Measurements from ENCODE around the gene BABAM2. TPM values are rescaled to one million over a fixed set of nuclear protein-coding genes. Genes with fewer than 3 reads are reported as not detected.

BABAM2 gene
- polyA plus RNA-seq, 3 donors = 11.1 to 23.9 (median 20.6) TPM

GRCh38 chr2:28352104-28352503 is 461.6 kb downstream of the BABAM2 start:
- H3K27ac ChIP-seq (ENCODE audit: low read depth, low read length) = no peak overlapping the region
- WGBS, 3 donors = 81 to 85% (median 83%) methylated on average over 5 of the region's 5 CpGs

GRCh38 chr2:28352610-28353195 is 462.2 kb downstream of the BABAM2 start:
- no peak overlapping the region for H3K27ac ChIP-seq (ENCODE audit: low read depth, low read length)
- 82 to 90% (median 85%) methylated on average over 16 of the region's 16 CpGs for WGBS, 3 donors

- 94 to 97% (median 95%) methylated on average over 10 of the region's 10 CpGs for WGBS, 3 donors
- no peak overlapping the region for H3K27ac ChIP-seq (ENCODE audit: low read depth, low read length)
These were observed 464.5 kb downstream of the BABAM2 start for GRCh38 chr2:28354920-28355520.

- H3K27ac ChIP-seq (ENCODE audit: low read depth, low read length) = no peak overlapping the region
- WGBS, 3 donors = 80 to 85% (median 84%) methylated on average over 6 of the region's 6 CpGs
These were observed 465.1 kb downstream of the BABAM2 start for GRCh38 chr2:28355521-28356094.

- H3K27ac ChIP-seq (ENCODE audit: low read depth, low read length) = no peak overlapping the region
- WGBS, 3 donors = 32 to 41% (median 38%) methylated on average over 17 of the region's 17 CpGs
These were observed 465.8 kb downstream of the BABAM2 start for GRCh38 chr2:28356095-28356911.

GRCh38 chr2:28357055-28357454 is 466.5 kb downstream of the BABAM2 start:
- no peak overlapping the region for H3K27ac ChIP-seq (ENCODE audit: low read depth, low read length)
- WGBS, 3 donors = 96 to 97% (median 96%) methylated on average over 5 of the region's 5 CpGs

- H3K27ac ChIP-seq (ENCODE audit: low read depth, low read length) = no peak overlapping the region
- WGBS, 3 donors = 84 to 89% (median 84%) methylated on average over 19 of the region's 19 CpGs
These were observed 467.6 kb downstream of the BABAM2 start for GRCh38 chr2:28357948-28358667.

- WGBS, 3 donors = 69 to 91% (median 74%) methylated on average over 7 of the region's 7 CpGs
These were observed 468.2 kb downstream of the BABAM2 start for GRCh38 chr2:28358668-28359201.

GRCh38 chr2:28359222-28360057 is 468.9 kb downstream of the BABAM2 start:
- no peak overlapping the region for H3K27ac ChIP-seq (ENCODE audit: low read depth, low read length)
- 59 to 77% (median 65%) methylated on average over 28 of the region's 28 CpGs for WGBS, 3 donors

More at GRCh38 chr2:28358668-28359201, 468.2 kb downstream of the BABAM2 start:
- no peak overlapping the region for H3K27ac ChIP-seq (ENCODE audit: low read depth, low read length)

- WGBS, 3 donors = 69 to 87% (median 74%) methylated on average over 16 of the region's 16 CpGs
- no peak overlapping the region for H3K27ac ChIP-seq (ENCODE audit: low read depth, low read length)
These were observed 469.7 kb downstream of the BABAM2 start for GRCh38 chr2:28360058-28360717.

GRCh38 chr2:28360718-28361293 is 470.3 kb downstream of the BABAM2 start:
- 65 to 90% (median 66%) methylated on average over 12 of the region's 12 CpGs for WGBS, 3 donors
- H3K27ac ChIP-seq (ENCODE audit: low read depth, low read length) = no peak overlapping the region

GRCh38 chr2:28361991-28362710 is 471.6 kb downstream of the BABAM2 start:
- 77 to 81% (median 80%) methylated on average over 12 of the region's 12 CpGs for WGBS, 3 donors
- H3K27ac ChIP-seq (ENCODE audit: low read depth, low read length) = no peak overlapping the region

GRCh38 chr2:28362991-28363521 is 472.5 kb downstream of the BABAM2 start:
- 79 to 89% (median 81%) methylated on average over 15 of the region's 15 CpGs for WGBS, 3 donors
- no peak overlapping the region for H3K27ac ChIP-seq (ENCODE audit: low read depth, low read length)

- H3K27ac ChIP-seq (ENCODE audit: low read depth, low read length) = no peak overlapping the region
- 84 to 93% (median 86%) methylated on average over 11 of the region's 11 CpGs for WGBS, 3 donors
These were observed 473.3 kb downstream of the BABAM2 start for GRCh38 chr2:28363686-28364280.

GRCh38 chr2:28364610-28365009 is 474.1 kb downstream of the BABAM2 start:
- WGBS, 3 donors = 90 to 95% (median 93%) methylated on average over 3 of the region's 3 CpGs
- H3K27ac ChIP-seq (ENCODE audit: low read depth, low read length) = no peak overlapping the region

All from adipose tissue (tissue), 3 donors.